Hepatocyte (in vitro differentiated cells): Measurements from ENCODE around the gene FBXO10.

Source experiments
- EZH2 ChIP-seq: fragments of 200-600 bp; sonication (generic); IDR thresholded peaks from 2 replicates; pipeline ENCODE4 v1.6.1; 2016; ENCODE audit warnings: antibody characterized with exemption, mild to moderate bottlenecking, borderline replicate concordance
- EZH2phosphoT487 ChIP-seq: fragments of 200-600 bp; sonication (generic); IDR thresholded peaks from one replicate; pipeline ENCODE4 v1.6.1; 2018; ENCODE audit warnings: antibody characterized with exemption, mild to moderate bottlenecking, low read depth, moderate library complexity; ENCODE audit not compliant: unreplicated experiment, severe bottlenecking
- TF ChIP-seq, protein P1 (sequence below): fragments of 200-600 bp; sonication (generic); IDR thresholded peaks from 2 replicates; pipeline ENCODE4 v1.5.1; 2016; ENCODE audit warnings: antibody characterized with exemption, mild to moderate bottlenecking; ENCODE audit not compliant: poor library complexity

DNA sequence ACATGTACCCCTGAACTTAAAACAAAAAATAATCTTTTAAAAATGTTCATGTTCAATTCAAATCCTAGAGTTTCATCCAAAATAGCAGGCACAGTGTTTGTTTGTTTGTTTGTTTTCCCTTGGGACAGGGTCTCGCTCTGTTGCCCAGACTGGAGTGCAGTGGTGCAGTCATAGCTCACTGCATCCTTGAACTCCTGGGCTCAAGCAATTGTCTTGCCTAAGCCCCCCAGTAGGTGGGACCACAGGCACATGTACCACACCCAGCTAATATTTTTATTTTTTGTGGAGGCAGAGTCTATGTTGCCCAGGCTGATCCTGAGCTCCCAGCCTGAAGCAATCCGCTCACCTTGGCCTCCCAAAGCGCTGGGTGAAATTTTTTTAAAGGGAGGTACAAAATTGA lies 95.4 kb downstream of the FBXO10 start:
- TF ChIP-seq EZH2 (no peak), EZH2phosphoT487 (no peak)
- TF ChIP-seq, protein P1, sequence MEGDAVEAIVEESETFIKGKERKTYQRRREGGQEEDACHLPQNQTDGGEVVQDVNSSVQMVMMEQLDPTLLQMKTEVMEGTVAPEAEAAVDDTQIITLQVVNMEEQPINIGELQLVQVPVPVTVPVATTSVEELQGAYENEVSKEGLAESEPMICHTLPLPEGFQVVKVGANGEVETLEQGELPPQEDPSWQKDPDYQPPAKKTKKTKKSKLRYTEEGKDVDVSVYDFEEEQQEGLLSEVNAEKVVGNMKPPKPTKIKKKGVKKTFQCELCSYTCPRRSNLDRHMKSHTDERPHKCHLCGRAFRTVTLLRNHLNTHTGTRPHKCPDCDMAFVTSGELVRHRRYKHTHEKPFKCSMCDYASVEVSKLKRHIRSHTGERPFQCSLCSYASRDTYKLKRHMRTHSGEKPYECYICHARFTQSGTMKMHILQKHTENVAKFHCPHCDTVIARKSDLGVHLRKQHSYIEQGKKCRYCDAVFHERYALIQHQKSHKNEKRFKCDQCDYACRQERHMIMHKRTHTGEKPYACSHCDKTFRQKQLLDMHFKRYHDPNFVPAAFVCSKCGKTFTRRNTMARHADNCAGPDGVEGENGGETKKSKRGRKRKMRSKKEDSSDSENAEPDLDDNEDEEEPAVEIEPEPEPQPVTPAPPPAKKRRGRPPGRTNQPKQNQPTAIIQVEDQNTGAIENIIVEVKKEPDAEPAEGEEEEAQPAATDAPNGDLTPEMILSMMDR: no peak
